ENCODE results near the gene ABCC5. TPM values are rescaled to one million over a fixed set of nuclear protein-coding genes. Genes with fewer than 3 reads are reported as not detected.

The ABCC5 gene
- total RNA-seq, 2 donors from 2014 or later: 20.8 to 26.2 TPM

DNA sequence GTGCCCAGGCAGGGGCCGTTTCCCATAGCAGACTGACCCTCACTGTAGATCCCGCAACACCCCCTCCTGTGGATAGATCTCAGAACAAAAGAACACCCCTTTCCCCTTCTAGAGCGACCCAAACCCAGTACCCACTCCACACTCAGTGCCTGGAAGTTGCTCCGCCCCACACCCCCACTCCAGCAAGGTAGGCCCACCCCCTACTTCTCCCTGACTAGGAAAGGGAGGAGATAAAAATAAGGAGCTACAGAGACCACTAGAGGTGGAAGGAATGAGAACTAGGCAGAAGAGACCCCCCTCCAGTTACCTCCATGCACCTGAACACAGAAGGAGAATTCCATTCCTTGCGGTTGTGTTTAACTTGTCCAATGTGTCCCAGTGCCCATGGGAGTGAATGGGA lies 102.8 kb downstream of the ABCC5 start:
- H3K27me3 ChIP-seq (replicated peaks; ENCODE audit: insufficient read depth): no peaks in the 10 kb centered on the region
- no peak overlapping the region for H3K4me3 ChIP-seq
- no peaks in the 10 kb centered on the region for H3K4me1 ChIP-seq (ENCODE audit: control insufficient read depth in 1 of 2, low read depth in 2 of 2)
- ATAC-seq (ENCODE audit: insufficient number of reproducible peaks, low FRiP score, low read depth) (no peak), DNase-seq (ENCODE audit: low spot score) (no peak)
- no peaks in the 10 kb centered on the region for H3K36me3 ChIP-seq
- H3K9me3 ChIP-seq: no peaks in the 10 kb centered on the region
- TF ChIP-seq, protein P1, sequence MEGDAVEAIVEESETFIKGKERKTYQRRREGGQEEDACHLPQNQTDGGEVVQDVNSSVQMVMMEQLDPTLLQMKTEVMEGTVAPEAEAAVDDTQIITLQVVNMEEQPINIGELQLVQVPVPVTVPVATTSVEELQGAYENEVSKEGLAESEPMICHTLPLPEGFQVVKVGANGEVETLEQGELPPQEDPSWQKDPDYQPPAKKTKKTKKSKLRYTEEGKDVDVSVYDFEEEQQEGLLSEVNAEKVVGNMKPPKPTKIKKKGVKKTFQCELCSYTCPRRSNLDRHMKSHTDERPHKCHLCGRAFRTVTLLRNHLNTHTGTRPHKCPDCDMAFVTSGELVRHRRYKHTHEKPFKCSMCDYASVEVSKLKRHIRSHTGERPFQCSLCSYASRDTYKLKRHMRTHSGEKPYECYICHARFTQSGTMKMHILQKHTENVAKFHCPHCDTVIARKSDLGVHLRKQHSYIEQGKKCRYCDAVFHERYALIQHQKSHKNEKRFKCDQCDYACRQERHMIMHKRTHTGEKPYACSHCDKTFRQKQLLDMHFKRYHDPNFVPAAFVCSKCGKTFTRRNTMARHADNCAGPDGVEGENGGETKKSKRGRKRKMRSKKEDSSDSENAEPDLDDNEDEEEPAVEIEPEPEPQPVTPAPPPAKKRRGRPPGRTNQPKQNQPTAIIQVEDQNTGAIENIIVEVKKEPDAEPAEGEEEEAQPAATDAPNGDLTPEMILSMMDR (IDR thresholded peaks at IDR 0.05): no peak
- no peak overlapping the region for H3K27ac ChIP-seq

DNA sequence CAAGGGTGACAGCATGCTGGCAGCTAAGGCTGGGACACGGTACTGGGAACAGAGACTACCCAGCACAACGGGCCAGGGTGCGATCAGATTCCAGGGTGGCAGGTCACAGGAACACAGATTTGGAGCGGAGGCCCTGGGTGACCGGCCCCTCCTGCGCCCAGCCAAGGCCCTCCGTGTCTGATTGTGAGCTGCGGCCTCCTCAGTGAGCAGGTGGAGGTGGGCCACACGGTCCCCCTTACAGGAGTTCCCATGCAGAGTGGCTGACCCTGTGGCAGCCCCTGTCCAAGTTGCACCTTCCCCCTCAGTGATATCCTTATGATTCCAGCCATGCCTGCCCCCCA lies 104.1 kb downstream of the ABCC5 start:
- DNase-seq (ENCODE audit: low spot score): no peak
- Histone ChIP-seq H3K27me3 (replicated peaks; ENCODE audit: insufficient read depth) (no peaks in the 10 kb centered on the region), H3K9me3 (no peaks in the 10 kb centered on the region), H3K27ac (no peak overlapping the region), H3K4me3 (no peak overlapping the region), H3K4me1 (ENCODE audit: control insufficient read depth in 1 of 2, low read depth in 2 of 2) (no peaks in the 10 kb centered on the region), H3K36me3 (no peaks in the 10 kb centered on the region)
- TF ChIP-seq, protein P1 (IDR thresholded peaks at IDR 0.05): no peak
- no peak for ATAC-seq (ENCODE audit: insufficient number of reproducible peaks, low FRiP score, low read depth)

DNA sequence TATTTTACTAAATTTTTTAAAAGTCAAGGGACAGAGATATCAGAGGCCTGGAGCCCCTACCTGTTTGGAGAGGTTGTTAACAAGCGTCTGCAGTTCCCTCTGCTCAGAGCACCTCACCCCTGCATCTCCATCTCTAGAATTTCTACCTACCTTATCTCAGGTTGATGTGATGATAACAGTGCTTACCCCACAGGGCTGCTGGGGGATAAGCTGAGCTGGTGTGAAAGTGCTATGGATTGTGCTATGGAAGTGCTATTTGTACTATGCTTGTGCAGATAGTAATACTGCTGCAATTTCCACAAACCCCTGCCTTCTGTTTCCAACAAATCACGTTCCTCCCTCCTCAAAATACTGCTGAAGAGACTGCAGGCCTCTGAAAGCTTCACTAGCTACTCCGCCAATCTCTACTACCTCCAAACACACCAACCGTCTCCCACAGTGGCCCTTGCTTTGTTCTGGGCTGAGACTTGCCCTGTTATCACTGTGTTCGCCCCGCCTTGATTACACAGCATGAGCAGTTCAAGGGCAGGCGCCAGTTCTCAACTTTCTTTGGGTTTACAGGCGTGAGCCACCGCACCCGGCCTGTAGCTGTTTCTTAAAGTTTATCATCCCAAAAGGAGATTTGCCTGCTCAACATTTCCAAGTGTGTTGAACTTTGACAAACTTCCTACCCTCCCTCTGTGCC lies 104.6 kb downstream of the ABCC5 start:
- ATAC-seq (ENCODE audit: insufficient number of reproducible peaks, low FRiP score, low read depth): no peak
- no peaks in the 10 kb centered on the region for H3K4me1 ChIP-seq (ENCODE audit: control insufficient read depth in 1 of 2, low read depth in 2 of 2)
- DNase-seq (ENCODE audit: low spot score): no peak
- H3K4me3 ChIP-seq: no peak overlapping the region
- H3K27ac ChIP-seq: no peak overlapping the region
- TF ChIP-seq, protein P1 (IDR thresholded peaks at IDR 0.05): no peak
- no peaks in the 10 kb centered on the region for H3K27me3 ChIP-seq (replicated peaks; ENCODE audit: insufficient read depth)
- H3K36me3 ChIP-seq: no peaks in the 10 kb centered on the region
- no peaks in the 10 kb centered on the region for H3K9me3 ChIP-seq

DNA sequence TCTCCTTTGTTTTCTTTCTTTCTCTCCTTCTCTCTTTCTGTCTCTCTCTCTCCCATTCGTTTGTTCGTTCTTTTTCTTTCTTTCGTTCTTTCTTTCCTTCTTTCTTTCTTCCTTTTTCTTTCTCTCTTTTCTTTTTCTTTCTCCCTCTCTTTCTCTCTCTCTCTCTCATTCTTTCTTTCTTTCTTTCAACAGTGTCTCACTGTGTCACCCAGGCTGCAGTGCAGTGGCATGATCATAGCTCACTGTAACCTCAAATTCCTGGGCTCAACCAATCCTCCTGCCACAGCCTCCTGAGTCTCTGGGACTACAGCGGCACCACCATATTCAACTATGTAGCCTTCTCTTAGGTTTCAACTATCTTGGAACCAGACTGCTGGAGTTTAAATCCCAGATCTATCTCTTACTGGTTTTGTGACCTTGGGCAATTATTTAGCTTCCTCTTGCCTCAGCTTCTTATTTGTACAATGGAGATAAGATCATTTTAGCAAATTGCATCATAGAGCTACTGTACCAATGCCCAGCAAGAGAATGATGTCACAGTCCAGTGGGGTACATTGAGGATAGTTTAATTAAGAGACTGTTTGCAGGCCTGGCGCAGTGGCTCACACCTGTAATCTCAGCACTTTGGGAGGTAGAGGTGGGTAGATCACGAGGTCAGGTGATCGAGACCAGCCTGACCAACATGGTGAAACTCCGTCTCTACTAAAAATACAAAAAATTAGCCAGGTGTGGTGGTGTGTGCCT lies 105.7 kb downstream of the ABCC5 start:
- Histone ChIP-seq H3K9me3 (no peaks in the 10 kb centered on the region), H3K4me3 (no peak overlapping the region), H3K4me1 (ENCODE audit: control insufficient read depth in 1 of 2, low read depth in 2 of 2) (no peaks in the 10 kb centered on the region), H3K36me3 (no peaks in the 10 kb centered on the region), H3K27ac (no peak overlapping the region), H3K27me3 (replicated peaks; ENCODE audit: insufficient read depth) (no peaks in the 10 kb centered on the region)
- TF ChIP-seq, protein P1 (IDR thresholded peaks at IDR 0.05): no peak
- no peak for DNase-seq (ENCODE audit: low spot score)
- ATAC-seq (ENCODE audit: insufficient number of reproducible peaks, low FRiP score, low read depth): no peak

DNA sequence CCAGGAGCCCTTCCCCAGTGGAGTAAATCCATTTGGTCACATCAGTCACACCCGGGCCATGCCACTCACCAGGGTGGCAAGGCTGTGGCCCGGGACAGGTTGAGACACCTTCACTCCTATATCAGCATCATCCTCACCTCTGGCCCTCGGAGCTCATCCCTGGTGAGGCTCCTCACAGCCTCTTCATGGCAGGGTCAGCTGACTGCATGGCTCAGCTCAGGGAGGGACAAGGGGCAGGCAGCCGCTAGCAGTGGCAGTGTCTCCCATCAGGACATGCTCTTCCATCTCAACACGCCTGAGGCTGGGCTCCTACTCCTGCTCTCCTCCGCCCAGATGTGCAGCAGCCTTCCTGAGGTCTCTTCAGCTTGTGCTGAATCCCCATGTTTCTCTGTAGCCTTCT lies 106.6 kb downstream of the ABCC5 start:
- no peak overlapping the region for H3K27ac ChIP-seq
- H3K36me3 ChIP-seq: no peaks in the 10 kb centered on the region
- DNase-seq (ENCODE audit: low spot score): no peak
- TF ChIP-seq, protein P1 (IDR thresholded peaks at IDR 0.05): no peak
- ATAC-seq (ENCODE audit: insufficient number of reproducible peaks, low FRiP score, low read depth): no peak
- no peaks in the 10 kb centered on the region for H3K4me1 ChIP-seq (ENCODE audit: control insufficient read depth in 1 of 2, low read depth in 2 of 2)
- H3K27me3 ChIP-seq (replicated peaks; ENCODE audit: insufficient read depth): no peaks in the 10 kb centered on the region
- H3K9me3 ChIP-seq: no peaks in the 10 kb centered on the region
- H3K4me3 ChIP-seq: no peak overlapping the region
